Stimulated activated CD4-positive, alpha-beta T cell treated with anti-CD3 and anti-CD28 coated beads, Interleukin-12 subunit alpha, Interleukin-12 subunit beta, amount 100 ng/mL, for 48 hours (primary cell): ENCODE data around the gene AP1S2.
"Not testable (repeated sequence)": the region's sequence is repeated elsewhere in the genome, so short reads cannot be mapped to it uniquely, and the experiment has no call there.

ENCODE experiments used
- DNase-seq, 3 donors: peaks; one replicate each; pipeline ENCODE4 v3.0.0-alpha.2; 2020; ENCODE audit warnings: low read depth in 2 of 3, low spot score in 1 of 3

AP1S2 gene

DNA sequence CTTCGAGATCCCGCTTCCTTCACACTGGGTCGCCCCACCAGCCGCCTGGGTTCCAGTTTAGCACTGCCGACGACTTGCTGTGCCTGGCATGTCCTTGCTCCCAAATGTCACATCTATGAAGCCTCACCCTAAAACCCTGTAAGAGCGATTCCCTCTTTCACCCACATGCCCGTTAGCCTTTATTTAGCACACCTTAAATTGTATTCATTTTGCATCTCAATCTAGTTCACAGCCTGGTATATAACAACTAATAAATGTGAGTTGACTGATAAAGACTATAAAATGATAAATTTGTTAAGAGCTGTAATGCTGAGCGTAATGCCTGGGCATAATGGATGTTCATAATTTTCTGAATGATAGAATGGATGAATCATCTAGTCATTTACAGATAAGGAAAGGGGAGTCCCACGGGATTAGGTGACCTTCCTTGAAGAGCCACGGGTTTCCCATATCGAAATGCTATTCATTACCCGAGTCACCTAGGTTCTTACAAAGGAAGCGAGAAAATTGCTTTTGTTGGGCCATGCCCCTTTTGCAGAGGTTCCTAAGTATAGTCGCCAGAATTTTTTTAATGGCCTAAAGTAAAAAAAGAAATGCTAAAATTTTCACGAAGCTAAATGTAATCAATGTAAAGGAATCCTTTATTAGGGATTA is 1.1 kb upstream of the AP1S2 start:
- no peak for DNase-seq

DNA sequence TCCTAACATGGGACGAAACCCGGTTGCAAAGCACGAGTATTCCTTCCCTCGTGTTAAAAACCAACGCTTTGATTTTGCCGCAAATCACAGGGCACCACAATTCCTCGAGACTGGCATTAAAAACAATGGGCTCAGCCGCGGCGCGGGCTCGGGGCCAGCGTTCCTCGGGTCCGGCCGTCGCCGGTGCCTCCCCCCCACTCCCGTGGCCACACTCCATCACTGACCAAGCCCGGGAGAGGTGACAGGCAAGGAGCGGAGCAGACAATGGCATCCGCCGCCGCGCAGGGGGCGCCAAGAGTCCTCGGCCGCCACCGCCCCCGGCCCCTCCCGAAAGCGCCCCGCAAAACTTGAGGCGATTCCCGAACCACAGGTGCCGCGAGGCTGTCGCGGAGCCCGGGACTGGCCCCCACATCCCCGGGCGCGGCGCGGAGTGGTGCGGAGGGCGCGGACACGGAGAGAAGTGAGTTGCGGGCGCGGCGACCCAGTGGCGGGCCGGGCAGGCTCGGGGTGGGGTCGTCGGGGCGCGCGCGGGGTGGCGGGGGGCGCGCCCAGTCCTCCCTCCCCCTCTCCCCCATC is 445 bp downstream of the AP1S2 start:
- DNase-seq = peak; percentile 3 to 14 (median 6)

DNA sequence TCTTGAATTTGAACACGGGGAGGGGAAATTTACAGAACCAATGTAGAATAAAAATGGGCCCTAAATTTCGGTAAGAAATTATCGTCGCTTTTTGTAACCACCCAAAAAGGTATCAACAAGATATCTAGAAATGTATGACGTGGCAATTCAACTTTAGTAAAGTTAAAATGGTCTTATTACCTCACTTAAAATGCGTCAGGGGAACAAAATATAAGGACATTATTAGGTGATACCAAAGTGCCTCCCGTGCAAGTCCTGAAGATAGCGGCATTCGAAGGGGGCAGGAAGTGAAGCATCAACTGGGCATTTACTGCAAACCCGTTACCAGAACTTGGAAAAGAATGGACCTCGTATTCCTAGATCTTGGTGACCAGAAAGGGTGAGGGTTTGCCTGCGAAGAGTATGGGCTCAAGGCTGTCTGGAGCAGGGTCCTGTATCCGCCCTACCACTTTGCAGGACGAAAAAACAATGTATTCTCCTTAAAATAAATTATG is 980 bp downstream of the AP1S2 start:
- DNase-seq = no peak

DNA sequence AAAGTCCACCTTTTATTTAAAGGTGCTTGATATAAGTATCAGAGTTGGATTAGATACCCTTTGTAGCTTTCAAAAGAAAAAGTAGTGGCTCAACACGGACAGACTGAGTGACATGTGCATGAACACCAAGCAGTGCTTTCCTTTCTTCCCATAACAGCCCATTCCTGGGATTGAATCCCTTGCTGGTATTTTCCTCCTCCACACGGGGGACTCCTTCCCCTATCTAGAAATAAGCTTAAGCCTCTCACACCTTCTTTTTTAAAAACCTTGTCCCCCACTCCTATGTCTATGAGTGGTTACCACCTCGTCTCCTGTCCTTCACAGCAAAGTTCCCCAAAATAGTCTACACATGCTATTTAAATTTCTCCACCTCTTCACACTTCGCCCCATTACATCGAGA is 5.1 kb downstream of the AP1S2 start:
- DNase-seq = no peak

DNA sequence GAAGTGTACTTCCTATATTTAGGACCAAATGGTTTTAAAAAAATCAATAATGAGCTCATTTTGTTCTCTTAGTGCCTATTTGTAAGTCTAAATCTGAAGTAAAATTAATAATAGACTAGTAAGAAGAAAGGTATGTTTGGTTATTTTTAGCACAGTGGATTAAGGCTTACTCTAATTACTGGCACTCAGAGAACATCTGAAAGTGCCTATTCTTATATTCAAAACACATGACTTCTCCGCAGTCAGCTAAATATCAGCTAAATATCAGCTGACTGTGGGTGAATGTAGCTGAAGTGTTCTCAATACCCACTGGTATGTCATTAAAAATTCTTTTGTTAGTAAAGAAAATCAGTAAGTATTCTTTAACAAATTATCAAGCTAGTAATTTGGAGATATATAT is 6.0 kb downstream of the AP1S2 start:
- DNase-seq = no peak

DNA sequence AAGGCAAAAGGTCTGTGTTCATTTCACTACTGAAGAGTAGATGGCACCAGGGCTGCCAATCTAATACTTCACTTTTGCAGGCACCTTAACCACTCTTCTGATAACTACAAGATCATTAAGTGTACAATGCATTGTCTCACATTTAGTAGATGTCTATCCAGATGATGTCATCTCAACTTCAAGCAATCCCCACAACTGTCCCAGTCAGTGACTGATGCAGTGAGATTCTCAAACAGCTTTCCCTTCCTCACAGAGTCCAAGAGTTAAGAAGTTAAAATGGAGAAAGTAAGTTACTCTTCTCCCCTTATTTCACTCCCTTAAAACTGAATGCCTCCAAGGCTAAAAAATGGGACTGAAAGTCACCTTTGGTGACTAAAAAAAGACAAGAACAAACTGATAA is 10.7 kb downstream of the AP1S2 start:
- no peak for DNase-seq

DNA sequence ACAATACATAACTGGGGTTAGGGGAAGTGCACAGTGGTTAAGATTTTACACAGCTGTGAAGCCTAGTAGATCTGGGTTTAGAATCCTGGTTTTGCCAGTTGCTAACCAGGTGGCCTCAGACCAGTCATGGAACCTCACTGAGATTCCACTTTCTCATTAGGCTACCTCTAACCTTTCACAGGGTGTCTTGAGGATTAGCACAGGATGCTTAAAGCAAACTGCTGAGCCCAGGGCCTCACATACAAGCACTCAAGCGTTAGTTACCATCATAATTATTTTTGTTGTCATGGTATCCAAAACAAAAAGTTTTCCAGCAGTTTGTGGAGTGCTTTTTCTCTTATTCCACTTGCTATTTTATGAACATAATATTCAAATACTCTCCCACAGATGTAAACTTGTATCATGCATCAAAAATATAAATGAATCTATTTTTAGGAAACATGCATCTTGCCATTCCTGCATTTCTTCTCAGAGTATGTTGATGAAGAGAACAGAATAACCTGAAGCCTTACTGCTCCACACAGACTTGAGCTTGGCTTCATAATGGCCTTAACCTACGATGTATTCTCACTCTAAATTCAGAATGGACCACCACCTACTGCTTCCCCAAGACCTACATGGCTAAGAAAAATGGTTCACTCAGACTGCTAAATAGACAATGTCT is 12.6 kb downstream of the AP1S2 start:
- no peak for DNase-seq

DNA sequence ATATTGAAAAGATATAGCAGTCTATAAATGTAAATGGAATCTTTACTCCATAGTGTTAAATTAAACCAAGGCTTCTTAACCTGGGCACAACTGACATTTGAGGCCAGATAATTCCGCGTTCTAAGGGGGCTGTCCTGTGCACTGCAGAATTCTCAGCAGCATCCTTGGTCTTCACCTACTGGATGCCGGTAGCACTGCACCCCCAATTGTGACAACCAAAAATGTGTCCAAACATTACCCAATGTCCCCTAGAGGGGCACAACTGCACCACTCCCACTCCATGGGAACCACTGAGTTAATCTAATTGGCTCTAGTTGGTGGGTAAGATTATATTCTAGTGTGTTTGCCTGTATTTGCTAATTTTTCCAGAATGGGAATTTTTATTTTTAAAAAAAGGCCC is 16.6 kb downstream of the AP1S2 start:
- peak in 1 of 3 donors; percentile 3 for DNase-seq

DNA sequence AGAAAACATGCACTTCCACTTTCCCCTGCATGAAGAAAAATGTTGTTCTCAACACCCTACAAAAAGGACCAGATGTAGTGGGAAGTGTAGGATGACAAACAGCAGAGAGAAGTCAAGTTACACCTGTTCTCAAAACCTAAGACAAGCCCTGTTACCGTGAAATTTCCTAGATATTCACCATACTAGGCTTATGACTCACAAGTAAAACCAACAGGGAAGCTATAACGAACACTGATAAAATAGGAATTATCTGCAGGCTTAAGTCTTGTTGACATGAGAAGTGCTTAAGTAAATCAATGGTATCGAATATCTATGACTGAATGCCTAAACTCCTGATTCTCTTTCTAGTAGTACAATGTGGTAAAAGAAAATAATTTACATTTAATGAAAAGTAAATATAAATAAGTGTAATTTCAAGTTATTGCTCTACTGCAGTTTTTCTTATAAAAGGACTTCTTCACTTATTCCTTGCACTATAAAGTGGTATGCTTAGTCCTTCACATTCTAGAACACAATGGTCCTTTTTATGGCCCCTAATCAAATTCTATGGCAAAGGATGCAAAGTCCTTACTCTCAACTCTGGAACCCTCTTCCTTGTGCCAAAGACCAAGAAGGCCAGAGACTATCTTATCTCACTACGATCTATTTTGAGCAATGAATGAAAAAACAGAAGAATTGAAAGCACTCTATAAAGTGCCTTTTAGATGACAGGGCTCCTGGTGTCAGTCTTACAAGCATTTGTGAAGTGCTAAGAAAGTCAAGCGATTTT is 19.6 kb downstream of the AP1S2 start:
- DNase-seq = no peak

DNA sequence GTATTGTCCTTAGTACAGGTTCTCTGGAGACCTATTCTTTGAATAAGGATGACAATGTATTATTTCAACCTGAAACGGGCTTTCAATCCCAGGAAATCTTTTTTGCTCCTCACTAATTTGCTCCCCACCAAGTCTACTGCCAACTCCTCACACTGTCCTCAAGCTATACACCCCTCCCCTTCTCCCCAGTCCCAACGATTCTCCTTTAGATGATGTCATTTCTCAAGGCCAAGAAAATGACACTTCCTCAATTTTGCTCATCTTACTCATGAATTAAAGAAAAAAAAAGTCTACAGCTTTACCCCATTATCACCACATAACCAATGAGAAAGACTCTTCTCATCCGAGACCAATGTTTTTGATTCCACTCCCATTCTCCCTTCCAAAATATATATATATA is 20.6 kb downstream of the AP1S2 start:
- DNase-seq = no peak

DNA sequence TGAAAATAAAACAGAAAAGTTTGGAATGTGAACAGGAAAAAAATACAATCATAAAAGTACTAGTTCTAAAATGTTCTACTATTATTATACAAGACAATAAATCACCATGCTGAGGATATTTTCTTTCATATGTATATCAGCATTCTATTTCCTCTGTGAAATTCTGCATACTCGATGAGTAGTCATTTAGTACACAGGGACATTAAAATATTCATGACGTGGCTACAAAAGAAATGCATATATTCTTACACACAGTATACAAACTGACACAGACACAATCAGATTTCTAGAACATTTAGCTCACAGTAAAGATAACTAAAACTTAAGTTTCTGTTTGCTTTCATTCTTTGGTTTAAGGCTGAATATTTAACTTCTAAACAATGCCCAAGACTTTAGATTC is 23.3 kb downstream of the AP1S2 start:
- DNase-seq = not testable (repeated sequence)

DNA sequence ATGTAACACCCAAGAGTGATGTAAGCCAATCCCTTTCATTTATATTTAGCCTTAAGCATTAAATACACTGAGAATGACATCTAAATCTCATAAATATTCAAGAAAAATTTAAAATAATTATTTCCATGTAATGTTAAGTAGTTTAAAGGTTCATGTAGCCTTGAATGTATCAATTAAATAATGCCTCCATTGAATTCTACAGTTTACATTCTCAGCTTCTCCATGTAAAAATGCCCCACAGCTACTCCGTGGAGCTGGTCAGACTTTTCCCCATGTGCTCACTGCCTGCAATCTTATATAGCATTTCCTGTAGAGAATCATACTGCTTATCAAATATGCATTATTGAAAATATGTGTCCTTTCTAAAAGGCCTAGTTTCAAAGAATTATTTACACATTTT is 25.4 kb downstream of the AP1S2 start:
- no peak for DNase-seq

DNA sequence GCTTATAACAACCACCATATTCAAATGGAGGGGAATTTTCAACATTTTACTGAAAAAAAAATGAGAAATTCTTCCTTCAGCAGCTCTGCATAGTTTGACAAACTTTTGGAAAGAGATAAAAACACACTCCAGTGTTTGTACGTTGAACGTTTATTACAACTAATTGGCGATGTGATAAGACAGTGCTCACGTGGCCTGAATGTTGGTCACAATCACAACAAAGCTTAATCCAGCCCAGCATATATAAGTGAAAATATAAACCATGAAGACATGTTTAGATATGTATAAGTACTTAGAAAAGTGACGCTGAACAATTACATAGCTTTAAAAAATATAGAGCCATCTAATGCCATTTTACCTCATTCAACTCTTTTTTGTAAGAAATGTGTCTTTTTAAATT is 28.7 kb downstream of the AP1S2 start:
- no peak for DNase-seq

DNA sequence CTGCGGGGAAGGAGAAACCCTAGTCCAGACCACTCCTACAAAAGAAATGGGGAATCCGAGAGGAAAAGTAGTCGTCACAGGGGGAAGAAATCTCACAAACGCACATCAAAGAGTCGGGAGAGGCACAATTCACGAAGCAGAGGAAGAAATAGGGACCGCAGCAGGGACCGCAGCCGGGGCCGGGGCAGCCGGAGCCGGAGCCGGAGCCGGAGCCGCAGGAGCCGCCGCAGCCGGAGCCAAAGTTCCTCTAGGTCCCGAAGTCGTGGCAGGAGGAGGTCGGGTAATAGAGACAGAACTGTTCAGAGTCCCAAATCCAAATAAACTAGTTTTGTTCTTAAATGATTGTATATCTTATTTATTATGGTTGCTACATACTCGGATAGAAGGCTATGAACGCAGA is 31.7 kb downstream of the AP1S2 start:
- DNase-seq = no peak

DNA sequence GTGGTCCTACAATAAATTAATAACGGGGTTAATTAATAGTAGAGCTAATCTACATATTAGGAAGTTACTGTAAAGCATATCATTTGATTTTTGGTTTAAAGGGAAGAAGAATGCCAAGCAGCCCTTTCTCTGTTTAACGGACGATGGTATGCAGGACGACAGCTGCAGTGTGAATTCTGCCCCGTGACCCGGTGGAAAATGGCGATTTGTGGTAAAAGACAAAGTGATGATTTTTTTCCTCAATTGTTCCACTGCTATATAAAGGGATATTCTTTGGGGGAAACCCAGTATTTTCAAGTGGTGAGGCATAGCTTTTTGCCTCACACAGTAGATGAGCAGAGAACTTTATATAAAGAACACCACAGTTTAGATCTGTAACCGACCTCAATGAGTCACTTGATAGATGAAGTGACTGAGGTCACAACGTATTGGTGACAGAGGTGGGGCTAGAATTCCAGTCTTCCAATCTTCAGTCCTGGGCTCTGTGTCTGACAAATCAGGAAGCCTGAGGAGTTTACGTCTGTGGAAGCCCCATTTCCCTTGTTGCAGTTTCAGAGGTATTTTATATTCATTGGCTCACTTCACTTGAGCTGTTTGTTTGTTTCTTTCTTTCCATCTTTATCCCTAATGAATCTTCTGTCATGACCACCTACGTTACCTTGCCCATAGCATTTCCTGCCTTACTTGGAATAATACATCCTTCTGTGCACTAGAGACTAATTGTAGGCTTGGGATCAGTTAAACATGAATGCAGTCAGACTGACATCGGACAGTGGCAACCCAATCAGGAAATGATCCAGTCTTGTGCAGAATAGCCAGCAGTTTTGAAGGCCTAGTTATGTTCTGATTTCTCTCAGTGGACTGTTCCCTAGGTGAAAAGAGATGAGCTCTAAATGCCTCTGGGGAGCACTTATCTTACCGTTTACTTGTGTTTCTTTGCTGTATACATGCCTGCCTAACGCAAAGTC is 34.2 kb downstream of the AP1S2 start:
- DNase-seq = no peak

DNA sequence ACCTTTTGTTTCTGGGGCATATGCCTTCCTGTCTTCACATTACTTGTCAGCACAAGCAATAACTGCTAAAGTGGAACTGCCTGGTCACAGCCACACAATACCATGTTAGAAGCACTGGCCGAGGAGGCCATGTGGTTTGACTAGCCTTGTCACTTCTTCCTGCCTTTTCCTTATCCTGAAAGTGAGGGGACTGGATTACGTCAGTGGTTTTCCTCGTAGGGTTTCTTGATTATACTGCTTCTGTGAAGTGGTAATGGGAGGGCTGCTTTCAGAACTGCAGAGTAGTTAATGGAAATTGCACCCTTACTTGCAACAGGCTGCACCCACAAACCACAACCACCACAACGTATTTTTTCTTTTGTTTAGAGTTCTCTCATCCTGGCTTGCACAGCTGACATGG is 37.7 kb downstream of the AP1S2 start:
- DNase-seq = peak; percentile 5 to 44 (median 10)

DNA sequence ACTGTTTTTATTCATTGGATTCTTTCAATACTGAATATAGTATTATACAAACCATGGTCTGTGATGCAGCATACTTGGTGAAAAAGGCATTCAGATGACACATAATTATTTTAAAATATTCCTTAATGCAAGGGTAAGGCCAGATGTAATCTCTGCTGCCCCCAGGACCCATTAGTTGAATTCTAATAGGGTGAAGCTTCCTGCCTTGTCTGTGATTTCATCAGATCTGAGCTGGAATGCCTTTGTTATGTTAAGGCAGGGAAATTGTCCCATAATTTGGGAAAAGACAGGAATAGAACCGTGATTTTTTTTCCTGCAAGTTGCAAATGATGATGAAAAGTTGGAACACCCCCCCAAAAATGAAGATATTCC is 38.2 kb downstream of the AP1S2 start:
- DNase-seq = no peak

DNA sequence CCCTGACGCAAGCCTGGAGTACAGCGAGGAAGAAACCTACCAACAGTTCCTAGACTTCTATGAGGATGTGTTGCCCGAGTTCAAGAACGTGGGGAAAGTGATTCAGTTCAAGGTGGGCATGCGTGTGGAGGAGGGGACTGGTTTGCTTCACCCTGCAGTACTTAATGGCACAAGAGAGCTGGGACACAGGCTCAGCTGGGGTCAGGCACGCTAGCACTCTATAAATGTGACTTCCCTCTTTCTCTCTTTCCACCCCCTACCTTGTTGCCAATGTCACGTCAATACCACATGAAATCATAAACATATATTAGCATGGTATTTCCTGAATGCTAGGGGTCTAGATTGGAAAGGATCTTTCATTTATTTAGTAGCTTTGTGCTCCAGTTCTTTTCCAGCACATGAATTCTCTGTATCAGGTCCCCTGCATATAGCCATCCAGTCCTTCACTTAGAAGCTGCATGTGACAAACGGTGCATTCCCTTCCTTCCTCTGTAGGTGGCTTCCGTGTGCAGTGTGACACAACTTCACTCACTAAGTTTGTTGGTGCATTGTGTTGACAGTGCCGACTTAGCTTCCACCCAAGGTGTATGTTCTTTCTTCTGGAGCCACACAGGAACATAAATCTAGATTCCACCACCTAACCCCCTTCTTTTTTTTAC is 38.7 kb downstream of the AP1S2 start:
- DNase-seq = peak in 2 of 3 donors; percentile 1 to 9

DNA sequence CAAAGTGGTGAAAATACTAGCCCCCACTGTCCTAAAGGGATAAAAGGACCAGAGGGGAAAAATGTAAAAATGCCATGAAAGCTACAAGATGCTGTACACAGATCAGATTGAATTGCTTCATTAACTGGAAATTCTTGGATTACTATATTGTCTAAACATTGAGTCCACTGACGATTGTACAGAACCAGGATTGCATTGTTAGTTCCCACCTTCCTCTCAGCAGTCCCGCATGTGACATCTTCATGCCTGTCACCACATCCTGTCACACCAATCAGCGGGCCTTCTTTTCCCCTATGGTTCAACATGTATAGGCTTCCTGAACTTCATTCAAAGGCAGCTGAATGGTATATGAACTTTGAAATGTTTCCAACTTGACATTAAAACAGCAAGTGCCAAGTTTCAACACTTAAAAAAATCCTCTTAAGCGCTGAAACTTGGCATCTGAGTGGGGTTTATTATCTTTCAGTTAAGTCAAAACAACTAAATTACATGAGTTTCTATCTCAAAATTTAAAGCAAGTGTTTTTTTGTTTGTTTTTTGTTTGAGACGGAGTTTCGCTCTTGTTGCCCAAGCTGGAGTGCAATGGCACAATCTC is 39.7 kb downstream of the AP1S2 start:
- no peak for DNase-seq

DNA sequence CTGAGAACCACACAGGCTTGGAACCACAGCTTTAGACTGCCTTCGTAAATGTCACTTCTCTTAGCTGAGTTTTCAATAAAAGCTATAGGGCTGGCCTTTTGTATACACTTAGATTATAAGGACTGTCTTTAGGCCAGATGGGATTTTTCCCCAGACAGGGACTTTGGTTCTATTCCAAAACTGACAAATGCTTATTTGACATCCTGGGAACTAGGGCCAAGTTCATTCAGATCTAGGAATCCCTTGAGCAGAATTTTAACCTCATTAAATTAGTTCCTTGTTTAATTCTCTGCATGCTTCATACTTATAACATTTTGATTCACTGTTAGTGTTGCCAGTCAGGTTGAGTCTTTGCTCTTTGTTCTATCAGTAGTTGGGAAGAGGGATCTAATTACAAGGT is 41.2 kb downstream of the AP1S2 start:
- DNase-seq = no peak
